RWPE2 (cell line): ENCODE data around the gene PRKCE.

Experiments
- ATAC-seq: fragments of 200-7000 bp; cut with Tn5 transposase; 3 replicates; pipeline ENCODE4 v1.9.1; 2021; ENCODE audit warnings: low read depth
- DNase-seq: peaks from one replicate; pipeline ENCODE4 v3.0.0-alpha.2; 2020; ENCODE audit warnings: low spot score
- H3K27ac ChIP-seq: fragments of 450-650 bp; 2 replicates; pipeline ENCODE4 v1.5.1; 2017; ENCODE audit warnings: mild to moderate bottlenecking; ENCODE audit not compliant: poor library complexity, severe bottlenecking
- H3K27me3 ChIP-seq: fragments of 250-450 bp; sonication (Bioruptor Pico); 2 replicates; pipeline ENCODE4 v1.5.1; 2021; ENCODE audit warnings: mild to moderate bottlenecking, moderate library complexity; ENCODE audit not compliant: insufficient read depth, poor library complexity, severe bottlenecking
- H3K36me3 ChIP-seq: fragments of 250-450 bp; sonication (Bioruptor Pico); 2 replicates; pipeline ENCODE4 v1.5.1; 2020; ENCODE audit warnings: low read depth, mild to moderate bottlenecking, moderate library complexity
- H3K4me1 ChIP-seq: fragments of 250-450 bp; sonication (Bioruptor Pico); 2 replicates; pipeline ENCODE4 v1.5.1; 2021; ENCODE audit warnings: mild to moderate bottlenecking, moderate library complexity; ENCODE audit not compliant: insufficient read depth, poor library complexity, severe bottlenecking
- H3K4me3 ChIP-seq: fragments of 250-450 bp; sonication (Bioruptor Pico); 2 replicates; pipeline ENCODE4 v1.5.1; 2021; ENCODE audit warnings: mild to moderate bottlenecking, moderate library complexity; ENCODE audit not compliant: severe bottlenecking
- H3K9me3 ChIP-seq: fragments of 250-450 bp; sonication (Bioruptor Pico); 2 replicates; pipeline ENCODE4 v1.5.1; 2021; ENCODE audit warnings: mild to moderate bottlenecking, moderate library complexity; ENCODE audit not compliant: severe bottlenecking
- CTCF ChIP-seq: fragments of 450-650 bp; IDR thresholded peaks from one replicate; pipeline ENCODE4 v1.5.1; 2017; ENCODE audit warnings: mild to moderate bottlenecking, moderate library complexity; ENCODE audit not compliant: poor library complexity, severe bottlenecking

PRKCE gene

GRCh38 chr2:45629971-45630370, 21.5 kb upstream of the PRKCE start:
- Histone ChIP-seq H3K4me3 (no peak overlapping the region), H3K27ac (no peak overlapping the region), H3K4me1 (no peaks in the 10 kb centered on the region), H3K36me3 (no peaks in the 10 kb centered on the region; the same call in 1 of the 2 replicates), H3K9me3 (no peaks in the 10 kb centered on the region), H3K27me3 (no peaks in the 10 kb centered on the region)
- ATAC-seq (no peak), DNase-seq (no peak)
- no peak for TF ChIP-seq CTCF

GRCh38 chr2:45631319-45631718, 20.2 kb upstream of the PRKCE start:
- ATAC-seq (no peak), DNase-seq (no peak)
- H3K27ac ChIP-seq: no peak overlapping the region
- no peaks in the 10 kb centered on the region; the same call in 1 of the 2 replicates for H3K36me3 ChIP-seq
- no peak overlapping the region for H3K4me3 ChIP-seq
- H3K4me1 ChIP-seq: no peaks in the 10 kb centered on the region
- no peak for TF ChIP-seq CTCF
- no peaks in the 10 kb centered on the region for H3K9me3 ChIP-seq
- no peaks in the 10 kb centered on the region for H3K27me3 ChIP-seq

GRCh38 chr2:45631955-45632354, 19.5 kb upstream of the PRKCE start:
- TF ChIP-seq CTCF: no peak
- ATAC-seq (no peak), DNase-seq (no peak)
- no peaks in the 10 kb centered on the region for H3K4me1 ChIP-seq
- no peaks in the 10 kb centered on the region; the same call in 1 of the 2 replicates for H3K36me3 ChIP-seq
- H3K4me3 ChIP-seq: no peak overlapping the region
- H3K9me3 ChIP-seq: no peaks in the 10 kb centered on the region
- H3K27ac ChIP-seq: no peak overlapping the region
- no peaks in the 10 kb centered on the region for H3K27me3 ChIP-seq

GRCh38 chr2:45634223-45634622, 17.3 kb upstream of the PRKCE start:
- Histone ChIP-seq H3K36me3 (no peaks in the 10 kb centered on the region; the same call in 1 of the 2 replicates), H3K27ac (no peak overlapping the region), H3K9me3 (no peaks in the 10 kb centered on the region), H3K4me3 (no peak overlapping the region), H3K4me1 (no peaks in the 10 kb centered on the region), H3K27me3 (no peaks in the 10 kb centered on the region)
- DNase-seq: no peak
- no peak for ATAC-seq
- no peak for TF ChIP-seq CTCF

GRCh38 chr2:45636008-45636407, 15.5 kb upstream of the PRKCE start:
- TF ChIP-seq CTCF: no peak
- Histone ChIP-seq H3K9me3 (no peaks in the 10 kb centered on the region), H3K27ac (no peak overlapping the region), H3K4me1 (no peaks in the 10 kb centered on the region), H3K4me3 (no peak overlapping the region), H3K27me3 (no peaks in the 10 kb centered on the region), H3K36me3 (no peaks in the 10 kb centered on the region; the same call in 1 of the 2 replicates)
- no peak for DNase-seq
- no peak for ATAC-seq
